OCI-LY3 (cell line): ENCODE results near the gene ZNF471.

Experiments used
- H2AFZ ChIP-seq: fragments of 200-600, 300-600 bp; shearing (Covaris generic); 2 replicates; pipeline ENCODE4 v1.6.0; 2014; ENCODE audit warnings: antibody characterized with exemption, low read depth, low read length
- H3K27ac ChIP-seq: fragments of 200-600, 300-600 bp; sonication (generic); 2 replicates; pipeline ENCODE4 v1.5.1; 2014; ENCODE audit warnings: mild to moderate bottlenecking, low read length, moderate library complexity, mixed read lengths
- H3K27me3 ChIP-seq: fragments of 200-600, 300-600 bp; sonication (generic); 2 replicates; pipeline ENCODE4 v1.6.1; 2014; ENCODE audit warnings: low read depth, low read length, mixed read lengths
- H3K36me3 ChIP-seq: fragments of 200-600, 300-600 bp; sonication (generic); replicated peaks from 2 replicates; pipeline ENCODE3; 2014; ENCODE audit warnings: low read depth, low read length, mixed read lengths
- H3K4me1 ChIP-seq: fragments of 300-600, 200-600 bp; sonication (generic); 2 replicates; pipeline ENCODE4 v1.6.1; 2014; ENCODE audit warnings: low read length, mixed read lengths
- H3K4me2 ChIP-seq: fragments of 200-600, 300-600 bp; sonication (generic); 2 replicates; pipeline ENCODE4 v1.6.1; 2014; ENCODE audit warnings: low read length, mixed read lengths
- H3K4me3 ChIP-seq: fragments of 300-600, 200-600 bp; sonication (generic); 2 replicates; pipeline ENCODE4 v1.5.1; 2014; ENCODE audit warnings: antibody characterized with exemption, mild to moderate bottlenecking, low read length, moderate library complexity
- H3K79me2 ChIP-seq: fragments of 300-600, 200-600 bp; shearing (Covaris generic); 2 replicates; pipeline ENCODE4 v1.6.1; 2014; ENCODE audit warnings: mild to moderate bottlenecking, low read length, mixed read lengths
- H3K9ac ChIP-seq: fragments of 300-600, 200-600 bp; shearing (Covaris generic); 2 replicates; pipeline ENCODE4 v1.6.0; 2014; ENCODE audit warnings: mild to moderate bottlenecking, low read length, moderate library complexity
- H3K9me3 ChIP-seq: fragments of 200-600, 300-600 bp; shearing (Covaris generic); 2 replicates; pipeline ENCODE4 v1.6.1; 2014; ENCODE audit warnings: low read length, mixed read lengths; ENCODE audit not compliant: insufficient read depth
- H4K20me1 ChIP-seq: fragments of 200-600, 300-600 bp; sonication (generic); 2 replicates; pipeline ENCODE4 v1.6.1; 2016; ENCODE audit warnings: low read length, mixed read lengths; ENCODE audit not compliant: insufficient read depth
- CTCF ChIP-seq: fragments of 200-600, 300-600 bp; sonication (generic); IDR thresholded peaks from 2 replicates; pipeline ENCODE4 v1.5.1; 2014; ENCODE audit warnings: antibody characterized with exemption, low read length, low read depth
- EZH2phosphoT487 ChIP-seq: fragments of 200-600 bp; shearing (Covaris generic); IDR thresholded peaks from 2 replicates; pipeline ENCODE4 v1.6.1; 2018; ENCODE audit warnings: antibody characterized with exemption, mixed run types, low read depth

Gene ZNF471

GRCh38 chr19:56577719-56578602 lies 70.3 kb downstream of the ZNF471 start:
- no peaks in the 10 kb centered on the region for H3K4me1 ChIP-seq
- no peak overlapping the region for H3K27ac ChIP-seq
- peaks cover 57% of the 10 kb centered on the region for H3K9me3 ChIP-seq
- H4K20me1 ChIP-seq, result no peaks in the 10 kb centered on the region
- no peak overlapping the region for H2AFZ ChIP-seq
- TF ChIP-seq CTCF (no peak), EZH2phosphoT487 (no peak)
- H3K36me3 ChIP-seq, result no peaks in the 10 kb centered on the region
- no peaks in the 10 kb centered on the region for H3K27me3 ChIP-seq
- H3K4me3 ChIP-seq, result no peak overlapping the region
- no peaks in the 10 kb centered on the region for H3K79me2 ChIP-seq
- H3K4me2 ChIP-seq, result no peak overlapping the region
- H3K9ac ChIP-seq, result no peak overlapping the region
